GM18867 (cell line): ENCODE results near the gene CPB1.
"Not testable (repeated sequence)": the region's sequence is repeated elsewhere in the genome, so short reads cannot be mapped to it uniquely, and the experiment has no call there.

ENCODE experiments used
- ATAC-seq: cut with Tn5 transposase; IDR thresholded peaks from one replicate; pipeline ENCODE4 v1.9.1; 2021; ENCODE audit warnings: mild to moderate bottlenecking, moderate library complexity; ENCODE audit not compliant: unreplicated experiment

Gene CPB1

DNA sequence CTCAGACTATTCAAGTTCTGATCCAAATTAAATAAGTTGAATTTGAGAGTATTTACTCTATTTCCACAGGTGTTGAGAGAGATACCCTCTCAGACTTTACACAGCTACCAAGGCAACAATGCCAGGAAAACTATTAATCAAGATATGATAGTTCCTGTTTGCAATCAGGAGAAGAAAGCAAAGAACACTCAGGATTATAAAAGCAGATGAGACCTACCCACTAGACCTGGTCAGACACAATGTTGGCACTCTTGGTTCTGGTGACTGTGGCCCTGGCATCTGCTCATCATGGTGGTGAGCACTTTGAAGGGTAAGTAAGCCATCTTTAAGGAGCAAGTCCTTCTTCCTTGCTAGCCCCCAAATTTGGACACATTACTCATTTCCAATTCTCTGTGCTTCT lies at the start of gene CPB1:
CPB1 (plus strand) TSS at position 227 of the 400 bp plus-strand sequence; CDS start at position 240, 13 bp downstream.
- no peak for ATAC-seq

- no peak for ATAC-seq
Measured at GRCh38 chr3:148778926-148779325, 48.7 kb upstream of the CPB1 start.

DNA sequence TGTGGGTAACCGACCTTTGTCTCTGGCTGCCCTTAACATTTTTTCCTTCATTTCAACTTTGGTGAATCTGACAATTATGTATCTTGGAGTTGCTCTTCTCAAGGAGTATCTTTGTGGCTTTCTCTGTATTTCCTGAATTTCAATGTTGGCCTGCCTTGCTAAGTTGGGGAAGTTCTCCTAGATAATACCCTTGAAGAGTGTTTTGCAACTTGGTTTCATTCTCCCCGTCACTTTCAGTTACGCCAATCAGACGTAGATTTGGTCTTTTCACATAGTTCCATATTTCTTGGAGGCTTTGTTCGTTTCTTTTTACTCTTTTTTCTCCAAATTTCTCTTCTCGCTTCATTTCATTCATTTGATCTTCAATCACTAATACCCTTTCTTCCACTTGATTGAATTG lies 42.6 kb upstream of the CPB1 start:
- ATAC-seq = not testable (repeated sequence)

DNA sequence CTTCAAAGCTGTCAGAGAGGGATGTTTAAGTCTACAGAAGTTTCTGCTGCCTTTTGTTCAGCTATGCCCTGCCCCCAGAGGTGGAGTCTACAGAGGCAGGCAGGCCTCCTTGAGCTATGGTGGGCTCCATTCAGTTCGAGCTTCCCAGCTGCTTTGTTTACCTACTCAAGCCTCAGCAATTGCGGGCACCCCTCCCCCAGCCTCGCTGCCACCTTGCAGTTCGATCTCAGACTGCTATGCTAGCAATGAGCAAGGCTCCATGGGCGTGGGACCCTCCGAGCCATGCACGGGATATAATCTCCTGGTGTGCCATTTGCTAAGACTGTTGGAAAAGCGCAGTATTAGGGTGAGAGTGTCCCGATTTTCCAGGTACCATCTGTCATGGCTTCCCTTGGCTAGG lies 41.5 kb upstream of the CPB1 start:
- ATAC-seq = not testable (repeated sequence)

- no peak for ATAC-seq
Measured at GRCh38 chr3:148789146-148789545, 38.5 kb upstream of the CPB1 start.

GRCh38 chr3:148789906-148790305 lies 37.7 kb upstream of the CPB1 start:
- no peak for ATAC-seq

DNA sequence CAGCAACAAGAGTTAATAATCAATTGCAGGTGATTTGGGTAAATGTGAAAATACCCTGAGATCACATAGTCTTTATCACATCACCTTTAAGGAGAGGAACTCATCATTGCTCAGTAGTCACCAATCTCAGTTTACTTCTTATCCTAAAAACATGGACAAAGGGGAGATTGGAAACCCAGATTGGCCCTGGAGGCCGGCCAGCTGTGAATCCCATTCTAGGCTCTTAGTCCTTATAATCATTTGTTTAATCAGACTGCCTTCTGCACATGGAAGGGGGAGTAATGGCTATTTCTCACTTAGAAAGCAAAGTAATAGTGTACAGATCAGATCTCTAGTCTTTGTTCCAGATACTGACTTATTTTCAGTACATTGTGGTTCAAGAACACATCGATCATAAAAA lies 37.2 kb upstream of the CPB1 start:
- no peak for ATAC-seq

- no peak for ATAC-seq
Measured at GRCh38 chr3:148790851-148791735, 36.5 kb upstream of the CPB1 start.

DNA sequence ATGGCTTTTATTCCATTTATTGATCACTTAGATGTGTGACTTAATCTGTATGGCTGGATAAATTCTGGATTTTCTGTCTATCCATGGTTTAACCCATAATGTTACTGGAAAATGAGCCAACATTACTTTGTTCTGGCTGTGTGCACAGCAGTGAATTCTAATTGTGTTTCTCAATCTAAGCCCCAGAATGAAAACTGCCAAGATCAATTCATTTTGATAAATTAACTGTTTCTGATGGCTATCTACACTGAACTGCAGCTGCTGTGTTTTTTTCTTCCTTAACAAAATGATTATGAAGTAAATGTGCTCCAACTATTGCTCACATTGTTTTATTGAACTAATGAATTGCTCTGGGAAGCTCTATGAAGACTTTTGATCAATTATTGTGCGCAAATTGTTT lies 35.7 kb upstream of the CPB1 start:
- no peak for ATAC-seq

- no peak for ATAC-seq
Measured at GRCh38 chr3:148792516-148792915, 35.1 kb upstream of the CPB1 start.

DNA sequence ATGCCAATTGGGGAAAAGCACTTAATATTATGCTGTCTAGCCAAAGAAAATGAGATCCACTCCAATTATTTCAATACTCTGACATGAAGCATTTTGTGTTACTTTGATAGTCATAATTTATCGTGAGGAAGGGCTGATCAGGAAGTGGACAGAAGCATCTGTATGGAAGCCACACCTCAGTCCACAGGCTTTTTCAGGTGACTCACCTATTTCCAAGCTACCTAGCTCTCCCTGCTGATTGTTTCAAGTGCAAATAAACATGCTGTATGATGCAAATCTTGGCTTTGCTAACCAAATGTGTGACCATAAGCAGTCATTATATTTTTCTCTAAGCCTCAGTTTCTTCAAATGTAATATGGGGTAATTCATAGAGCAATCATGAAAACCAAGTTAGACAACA lies 30.8 kb upstream of the CPB1 start:
- ATAC-seq = no peak

- ATAC-seq = no peak
Measured at GRCh38 chr3:148797795-148798194, 29.8 kb upstream of the CPB1 start.

- ATAC-seq = no peak
Measured at GRCh38 chr3:148800414-148800813, 27.2 kb upstream of the CPB1 start.

GRCh38 chr3:148809835-148810234 lies 17.8 kb upstream of the CPB1 start:
- no peak for ATAC-seq

- no peak for ATAC-seq
Measured at GRCh38 chr3:148815316-148816110, 12.1 kb upstream of the CPB1 start.

DNA sequence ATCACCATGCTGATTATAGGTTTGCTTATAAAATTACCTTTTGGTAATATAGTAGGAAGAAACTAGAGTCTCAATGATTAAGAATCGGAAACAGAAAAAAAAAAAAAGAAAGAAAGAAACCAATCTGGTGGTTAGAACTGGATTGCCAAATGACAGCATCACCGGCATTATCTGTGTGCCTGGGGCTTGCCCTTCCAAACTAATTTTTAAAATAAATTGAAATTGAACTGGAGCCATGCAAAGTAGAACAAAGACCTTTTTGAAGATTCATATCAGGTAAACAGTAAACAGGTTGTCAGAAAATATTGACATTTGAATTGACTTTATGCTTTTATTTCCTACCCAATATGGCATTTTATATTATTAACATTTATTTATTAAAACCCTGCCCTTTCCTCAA lies 11.2 kb upstream of the CPB1 start:
- ATAC-seq = no peak

DNA sequence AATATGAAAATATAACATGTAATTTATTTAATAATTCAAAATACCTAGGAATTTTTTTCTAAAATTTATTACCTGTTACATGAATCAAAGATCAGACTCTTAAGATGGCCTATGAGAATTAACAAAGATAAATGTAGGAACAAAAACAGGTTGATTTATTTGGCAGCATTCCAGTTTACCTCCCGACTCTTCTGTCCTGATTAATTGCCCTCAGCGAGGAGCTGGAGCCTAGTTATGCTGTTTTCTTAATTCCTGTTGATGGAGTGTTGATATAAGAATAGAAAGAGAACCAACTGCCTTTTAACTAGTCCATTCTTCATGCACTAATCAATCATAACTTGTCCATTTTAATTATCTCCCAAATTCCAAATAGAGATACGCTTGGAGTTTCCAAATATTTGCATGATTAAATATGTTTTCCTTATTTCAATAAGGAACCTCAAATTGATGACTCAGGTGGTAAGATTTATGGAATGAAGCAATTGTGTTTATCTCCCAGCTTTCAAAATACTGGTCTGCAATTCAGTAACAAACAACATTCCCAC lies 10.6 kb upstream of the CPB1 start:
- no peak for ATAC-seq

GRCh38 chr3:148820361-148821245 lies 7.0 kb upstream of the CPB1 start:
- no peak for ATAC-seq

- no peak for ATAC-seq
Measured at GRCh38 chr3:148823026-148823425, 4.6 kb upstream of the CPB1 start.

GRCh38 chr3:148825476-148825875 lies 2.1 kb upstream of the CPB1 start:
- no peak for ATAC-seq
